OCI-LY1 (cell line): ENCODE measurements around the gene SH3BP1.

Experiments used
- H2AFZ ChIP-seq: fragments of 200-600 bp; sonication (generic), shearing (Covaris generic); 2 replicates; pipeline ENCODE4 v1.6.0; 2014; ENCODE audit warnings: antibody characterized with exemption, mild to moderate bottlenecking, low read length
- H3F3A ChIP-seq: fragments of 200-600 bp; sonication (generic), shearing (Covaris generic); 2 replicates; pipeline ENCODE4 v1.6.0; 2014; ENCODE audit warnings: mild to moderate bottlenecking, antibody characterized with exemption, low read length, moderate library complexity; ENCODE audit not compliant: insufficient read depth
- H3K27ac ChIP-seq: fragments of 200-600 bp; sonication (generic); 2 replicates; pipeline ENCODE4 v1.5.1; 2014; ENCODE audit warnings: low read length, mixed run types, mild to moderate bottlenecking, low read depth; ENCODE audit not compliant: poor library complexity, severe bottlenecking
- H3K27me3 ChIP-seq: fragments of 200-600 bp; sonication (generic); 2 replicates; pipeline ENCODE4 v1.6.0; 2014; ENCODE audit warnings: antibody characterized with exemption, mild to moderate bottlenecking, low read length, moderate library complexity; ENCODE audit not compliant: insufficient read depth
- H3K36me3 ChIP-seq: fragments of 200-600 bp; sonication (generic); 2 replicates; pipeline ENCODE4 v1.6.1; 2014; ENCODE audit warnings: mild to moderate bottlenecking, antibody characterized with exemption, low read length, moderate library complexity, mixed read lengths; ENCODE audit not compliant: insufficient read depth
- H3K4me1 ChIP-seq: fragments of 200-600 bp; sonication (generic); 2 replicates; pipeline ENCODE4 v1.5.1; 2014; ENCODE audit warnings: mild to moderate bottlenecking, low read length, moderate library complexity; ENCODE audit not compliant: insufficient read depth, severe bottlenecking
- H3K4me2 ChIP-seq: fragments of 200-600 bp; sonication (generic), shearing (Covaris generic); 2 replicates; pipeline ENCODE4 v1.6.1; 2014; ENCODE audit warnings: low read length
- H3K4me3 ChIP-seq: fragments of 200-600 bp; sonication (generic); 2 replicates; pipeline ENCODE4 v1.5.1; 2014; ENCODE audit warnings: low read length, low read depth, mild to moderate bottlenecking, mixed read lengths; ENCODE audit not compliant: poor library complexity, severe bottlenecking
- H3K79me2 ChIP-seq: fragments of 200-600 bp; shearing (Covaris generic); 2 replicates; pipeline ENCODE4 v1.6.1; 2016; ENCODE audit warnings: mixed run types, low read length, mixed read lengths; ENCODE audit not compliant: insufficient read depth
- H3K9ac ChIP-seq: fragments of 200-600 bp; sonication (generic), shearing (Covaris generic); 2 replicates; pipeline ENCODE4 v1.6.1; 2014; ENCODE audit warnings: mild to moderate bottlenecking, low read length, mixed read lengths
- H3K9me2 ChIP-seq: fragments of 200-600 bp; sonication (generic), shearing (Covaris generic); 2 replicates; pipeline ENCODE4 v1.6.1; 2014; ENCODE audit warnings: low read depth, mild to moderate bottlenecking, low read length, mixed read lengths
- H3K9me3 ChIP-seq: fragments of 200-600 bp; shearing (Covaris generic); 2 replicates; pipeline ENCODE4 v1.6.1; 2014; ENCODE audit warnings: low read length, mixed read lengths
- H4K20me1 ChIP-seq: fragments of 200-600 bp; sonication (generic), shearing (Covaris generic); 2 replicates; pipeline ENCODE4 v1.6.0; 2016; ENCODE audit warnings: mild to moderate bottlenecking, low read length; ENCODE audit not compliant: insufficient read depth
- EZH2 ChIP-seq: fragments of 200-600 bp; sonication (generic), shearing (Covaris generic); IDR thresholded peaks from 2 replicates; pipeline ENCODE4 v1.8.0; 2017; ENCODE audit warnings: borderline replicate concordance, mixed run types, mild to moderate bottlenecking, antibody characterized with exemption, low read length, moderate library complexity, mixed read lengths
- TF ChIP-seq, protein P1 (sequence below): fragments of 200-600 bp; sonication (generic), shearing (Covaris generic); IDR thresholded peaks from 2 replicates; pipeline ENCODE4 v1.5.1; 2017; ENCODE audit warnings: mild to moderate bottlenecking, antibody characterized with exemption, low read length, moderate library complexity, mixed read lengths

SH3BP1 gene

DNA sequence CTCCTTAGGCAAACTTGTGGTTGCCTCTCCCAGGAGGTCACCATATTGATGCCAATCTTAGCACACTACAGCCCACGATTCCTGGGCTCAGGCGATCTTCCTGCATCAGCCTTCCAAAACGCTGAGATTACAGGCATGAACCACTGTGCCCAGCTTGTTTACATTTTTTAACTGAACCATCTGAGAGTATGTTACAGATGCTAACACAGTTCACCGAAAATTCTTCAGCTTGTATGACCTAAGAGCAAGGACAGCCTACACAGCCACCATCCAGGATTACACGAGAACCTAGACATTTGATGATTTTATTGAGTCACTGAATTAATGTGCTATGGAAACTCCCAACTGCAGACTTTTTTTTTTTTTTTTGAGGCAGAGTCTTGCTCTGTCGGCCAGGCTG, 30.1 kb downstream of the SH3BP1 start:
- H2AFZ ChIP-seq: no peak overlapping the region
- no peaks in the 10 kb centered on the region for H3F3A ChIP-seq
- H3K9me2 ChIP-seq: no peaks in the 10 kb centered on the region
- peaks cover 4% of the 10 kb centered on the region for H3K79me2 ChIP-seq
- H3K4me2 ChIP-seq: no peak overlapping the region
- no peaks in the 10 kb centered on the region for H3K4me1 ChIP-seq
- H3K4me3 ChIP-seq: no peak overlapping the region
- no peaks in the 10 kb centered on the region for H3K27me3 ChIP-seq
- H4K20me1 ChIP-seq: no peaks in the 10 kb centered on the region
- no peak overlapping the region for H3K9ac ChIP-seq
- H3K9me3 ChIP-seq: no peaks in the 10 kb centered on the region
- TF ChIP-seq, protein P1, sequence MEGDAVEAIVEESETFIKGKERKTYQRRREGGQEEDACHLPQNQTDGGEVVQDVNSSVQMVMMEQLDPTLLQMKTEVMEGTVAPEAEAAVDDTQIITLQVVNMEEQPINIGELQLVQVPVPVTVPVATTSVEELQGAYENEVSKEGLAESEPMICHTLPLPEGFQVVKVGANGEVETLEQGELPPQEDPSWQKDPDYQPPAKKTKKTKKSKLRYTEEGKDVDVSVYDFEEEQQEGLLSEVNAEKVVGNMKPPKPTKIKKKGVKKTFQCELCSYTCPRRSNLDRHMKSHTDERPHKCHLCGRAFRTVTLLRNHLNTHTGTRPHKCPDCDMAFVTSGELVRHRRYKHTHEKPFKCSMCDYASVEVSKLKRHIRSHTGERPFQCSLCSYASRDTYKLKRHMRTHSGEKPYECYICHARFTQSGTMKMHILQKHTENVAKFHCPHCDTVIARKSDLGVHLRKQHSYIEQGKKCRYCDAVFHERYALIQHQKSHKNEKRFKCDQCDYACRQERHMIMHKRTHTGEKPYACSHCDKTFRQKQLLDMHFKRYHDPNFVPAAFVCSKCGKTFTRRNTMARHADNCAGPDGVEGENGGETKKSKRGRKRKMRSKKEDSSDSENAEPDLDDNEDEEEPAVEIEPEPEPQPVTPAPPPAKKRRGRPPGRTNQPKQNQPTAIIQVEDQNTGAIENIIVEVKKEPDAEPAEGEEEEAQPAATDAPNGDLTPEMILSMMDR: no peak
- TF ChIP-seq EZH2: no peak
- peaks cover 42% of the 10 kb centered on the region for H3K36me3 ChIP-seq
- no peak overlapping the region for H3K27ac ChIP-seq

GRCh38 chr22:37672206-37672919, 32.9 kb downstream of the SH3BP1 start:
- no peak overlapping the region for H3K9ac ChIP-seq
- H3K27me3 ChIP-seq: no peaks in the 10 kb centered on the region
- peaks cover 14% of the 10 kb centered on the region for H3K36me3 ChIP-seq
- no peak overlapping the region for H2AFZ ChIP-seq
- no peaks in the 10 kb centered on the region for H4K20me1 ChIP-seq
- H3K4me1 ChIP-seq: peaks cover 26% of the 10 kb centered on the region
- H3K27ac ChIP-seq: peak overlapping the region; percentile 55
- no peaks in the 10 kb centered on the region for H3F3A ChIP-seq
- no peaks in the 10 kb centered on the region for H3K79me2 ChIP-seq
- no peaks in the 10 kb centered on the region for H3K9me2 ChIP-seq
- no peak for TF ChIP-seq EZH2
- TF ChIP-seq, protein P1: peak; percentile 20; the same call in 1 of the 2 replicates
- H3K9me3 ChIP-seq: no peaks in the 10 kb centered on the region
- H3K4me3 ChIP-seq: no peak overlapping the region
- H3K4me2 ChIP-seq: no peak overlapping the region

GRCh38 chr22:37672920-37673455, 33.5 kb downstream of the SH3BP1 start:
- Histone ChIP-seq H3K27ac (peak overlapping the region; percentile 55), H3K9me2 (no peaks in the 10 kb centered on the region), H3K4me2 (no peak overlapping the region), H3K9me3 (no peaks in the 10 kb centered on the region), H3F3A (no peaks in the 10 kb centered on the region), H2AFZ (no peak overlapping the region), H4K20me1 (no peaks in the 10 kb centered on the region), H3K27me3 (no peaks in the 10 kb centered on the region), H3K36me3 (peaks cover 8% of the 10 kb centered on the region; the same call in 1 of the 2 replicates), H3K9ac (no peak overlapping the region), H3K79me2 (no peaks in the 10 kb centered on the region), H3K4me1 (peaks cover 32% of the 10 kb centered on the region), H3K4me3 (no peak overlapping the region)
- no peak for TF ChIP-seq EZH2
- TF ChIP-seq, protein P1: no peak
